Stimulated activated CD4-positive, alpha-beta T cell treated with anti-CD3 and anti-CD28 coated beads, Interleukin-2, amount 100 ng/mL, for 4 hours (primary cell): ENCODE data around the gene VPS35L.
"Not testable (repeated sequence)": the region's sequence is repeated elsewhere in the genome, so short reads cannot be mapped to it uniquely, and the experiment has no call there.

ENCODE experiments used
- DNase-seq: peaks from one replicate; pipeline ENCODE4 v3.0.0-alpha.2; 2020; ENCODE audit warnings: low read depth

The VPS35L gene

DNA sequence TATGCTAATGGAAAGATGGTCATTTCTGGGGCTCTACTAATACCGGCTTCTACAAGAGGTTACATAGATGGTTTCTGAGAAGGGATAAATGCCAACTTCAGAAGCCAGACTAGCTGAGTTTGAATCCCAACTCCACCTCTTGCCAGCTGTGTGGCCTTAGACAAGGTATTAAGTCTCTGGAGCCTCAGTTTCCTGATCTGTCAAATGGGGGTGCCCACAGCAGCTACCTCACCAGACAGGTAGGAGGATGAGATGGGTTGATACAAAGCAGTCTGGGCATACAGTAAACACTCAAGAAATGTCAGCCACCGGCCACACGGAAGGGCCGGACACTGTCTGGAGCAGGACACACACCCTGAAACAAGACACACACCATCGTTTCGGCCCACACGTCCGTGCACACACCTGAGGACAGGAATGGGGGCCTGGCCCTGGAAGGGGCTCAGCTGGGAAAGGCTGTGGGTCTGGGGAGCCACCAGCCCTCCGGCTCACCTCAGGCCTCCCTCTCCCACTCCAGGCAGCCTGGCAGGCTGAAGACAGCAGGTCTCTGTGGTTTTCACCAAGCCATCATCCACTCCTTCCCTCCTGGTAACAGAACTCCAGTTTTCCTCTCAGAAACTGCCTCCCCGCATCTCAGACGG lies 157.0 kb downstream of the VPS35L start:
- no peak for DNase-seq

DNA sequence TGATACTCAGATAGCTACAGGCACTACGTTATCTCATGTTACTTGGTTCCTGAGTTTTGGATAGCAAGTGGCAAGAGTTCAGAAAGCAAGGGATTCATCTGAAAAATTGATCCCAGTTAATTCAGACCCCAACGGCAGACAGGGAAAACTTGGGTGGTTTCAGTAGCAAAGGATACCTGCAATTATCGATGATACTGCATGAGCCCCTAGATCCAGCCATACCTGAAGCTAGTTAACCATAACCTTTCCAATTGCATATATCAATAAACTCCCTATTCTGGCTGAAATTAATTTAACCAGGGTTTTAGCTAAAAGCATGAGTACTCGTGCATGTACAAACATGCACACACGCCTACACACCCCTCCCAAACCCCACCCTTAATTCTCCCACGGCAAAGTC lies 158.2 kb downstream of the VPS35L start:
- no peak for DNase-seq

DNA sequence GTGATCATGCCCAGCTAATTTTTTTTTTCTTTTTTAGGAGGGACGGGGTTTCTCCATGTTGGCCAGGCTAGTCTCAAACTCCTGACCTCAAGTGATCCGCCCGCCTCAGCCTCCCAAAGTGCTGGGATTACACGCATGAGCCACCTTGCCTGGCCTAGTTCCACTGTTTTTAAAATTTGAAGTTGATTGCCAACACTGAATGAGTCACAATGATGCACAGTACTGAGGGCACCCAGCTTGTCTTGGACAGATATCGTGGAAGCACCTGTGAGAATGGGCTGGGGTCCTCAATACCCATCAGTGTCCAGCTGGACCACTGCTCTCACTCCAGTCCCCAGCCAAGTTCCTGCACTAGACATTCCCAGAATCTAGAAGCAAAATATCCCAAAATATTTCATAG lies 160.1 kb downstream of the VPS35L start:
- no peak for DNase-seq

DNA sequence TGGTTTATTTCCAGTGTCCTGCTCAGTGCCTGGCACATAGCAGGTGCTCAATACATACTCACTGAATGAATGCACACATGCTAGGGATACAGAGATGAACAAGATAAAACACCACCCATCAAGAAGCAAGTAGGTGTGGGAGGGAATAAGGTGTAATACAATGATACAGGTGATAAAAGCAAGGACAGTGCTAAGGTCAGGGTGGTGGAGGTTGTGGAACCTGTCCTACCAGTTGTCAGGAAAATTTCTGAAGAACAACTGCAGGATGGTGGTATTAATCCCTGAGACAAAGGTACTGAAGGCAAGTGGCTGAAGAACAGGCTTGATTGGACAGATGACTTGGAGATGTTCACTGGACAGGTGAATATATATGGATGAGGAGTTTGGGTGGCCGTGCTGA lies 160.7 kb downstream of the VPS35L start:
- DNase-seq = no peak

DNA sequence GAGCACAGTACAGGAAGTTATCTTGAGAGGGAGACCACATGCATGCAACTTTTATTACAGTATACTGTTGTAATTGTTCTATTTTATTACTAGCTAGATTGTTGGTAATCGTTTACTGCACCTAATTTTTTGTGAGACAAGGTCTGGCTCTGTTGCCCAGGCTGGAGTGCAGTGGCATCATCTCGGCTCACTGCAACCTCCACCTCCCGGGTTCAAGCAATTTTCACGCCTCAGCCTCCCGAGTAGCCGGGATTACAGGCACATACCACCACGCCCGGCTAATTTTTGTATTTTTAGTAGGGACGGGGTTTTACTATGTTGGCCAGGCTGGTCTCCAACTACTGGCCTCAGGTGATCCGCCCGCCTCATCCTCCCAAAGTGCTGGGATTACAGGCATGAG lies 161.2 kb downstream of the VPS35L start:
- DNase-seq = not testable (repeated sequence)

DNA sequence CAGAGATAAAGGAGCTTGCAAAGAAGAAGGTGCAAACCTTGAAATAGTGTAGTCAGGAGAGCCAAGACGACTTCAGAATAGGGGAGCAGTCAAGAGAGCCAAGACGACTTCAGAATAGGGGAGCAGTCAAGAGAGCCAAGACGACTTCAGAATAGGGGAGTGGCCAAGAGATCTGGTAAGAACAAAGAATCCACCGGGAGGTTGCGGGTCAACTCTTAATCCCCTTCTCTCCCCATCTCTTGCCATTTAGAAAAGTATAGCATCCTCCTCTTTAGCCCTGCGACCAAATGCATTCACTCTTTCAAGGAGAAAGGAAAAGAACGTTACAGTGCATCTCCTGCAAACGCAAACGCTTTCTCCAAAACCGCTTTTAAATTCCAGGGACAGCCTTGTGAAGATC lies 161.8 kb downstream of the VPS35L start:
- DNase-seq = no peak

DNA sequence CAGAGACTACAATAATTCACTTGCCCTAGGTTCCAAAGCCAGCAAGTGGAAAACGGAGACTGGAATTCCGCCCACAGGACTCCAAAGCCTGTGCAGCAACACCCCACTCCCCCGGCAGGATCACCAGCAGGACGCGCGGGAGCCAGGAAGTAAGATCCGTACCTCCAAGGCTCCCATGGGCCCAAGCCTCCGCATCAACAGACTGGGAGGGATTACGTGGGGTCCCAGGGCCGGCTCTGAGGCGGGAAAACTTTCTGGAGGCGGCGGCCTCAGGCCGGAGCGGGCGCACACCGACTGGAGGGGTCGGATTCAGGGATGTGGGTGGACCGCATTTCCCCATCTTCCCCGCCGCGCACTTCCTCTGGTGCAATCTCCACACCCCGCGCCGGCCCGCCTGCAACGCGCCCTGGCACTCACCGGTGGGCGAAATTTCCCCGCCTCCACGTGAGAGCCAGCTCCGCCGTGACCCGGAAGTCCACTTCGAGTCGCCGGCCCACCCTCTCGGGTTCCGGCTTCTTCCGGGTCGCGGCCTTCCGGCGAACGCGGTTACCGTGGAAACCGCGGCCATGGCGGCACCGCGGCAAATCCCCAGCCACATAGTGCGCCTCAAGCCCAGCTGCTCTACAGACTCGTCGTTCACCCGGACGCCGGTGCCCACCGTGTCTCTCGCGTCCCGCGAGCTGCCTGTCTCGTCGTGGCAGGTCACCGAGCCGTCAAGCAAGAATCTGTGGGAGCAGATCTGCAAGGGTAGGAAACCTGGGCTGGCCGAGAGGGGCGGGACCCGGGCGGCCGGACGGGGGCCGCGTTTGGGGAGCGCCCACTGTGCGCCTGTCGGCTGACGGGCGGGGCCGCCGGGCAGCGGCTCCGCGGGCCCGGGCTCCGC lies 162.5 kb downstream of the VPS35L start, which contains the start of the genes IQCK and KNOP1:
TSS of gene IQCK (plus strand) at position 531 of the 883 bp plus-strand sequence. CDS start at position 567, 36 bp downstream.
TSS of gene KNOP1 (minus strand) at position 487 of the 883 bp plus-strand sequence. CDS start 3,192 bp downstream, outside the sequence.
- DNase-seq = peak; percentile 88

DNA sequence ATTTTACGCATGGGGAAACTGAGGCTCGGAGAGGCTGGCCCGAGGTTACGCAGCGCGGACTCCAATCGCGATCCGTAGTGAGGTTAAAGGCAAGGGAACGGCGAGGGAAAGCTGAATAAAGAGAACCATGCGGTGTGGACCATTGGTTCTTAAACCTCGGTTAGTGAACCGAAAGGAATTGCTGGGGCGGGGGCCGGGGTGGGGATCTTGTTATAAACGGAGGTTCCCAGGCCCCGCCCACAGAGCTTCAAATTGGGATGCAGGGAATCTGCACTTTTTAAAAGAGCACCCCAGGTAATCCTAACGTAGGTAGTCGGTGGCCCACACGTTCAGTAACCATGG lies 163.1 kb downstream of the VPS35L start:
- no peak for DNase-seq

DNA sequence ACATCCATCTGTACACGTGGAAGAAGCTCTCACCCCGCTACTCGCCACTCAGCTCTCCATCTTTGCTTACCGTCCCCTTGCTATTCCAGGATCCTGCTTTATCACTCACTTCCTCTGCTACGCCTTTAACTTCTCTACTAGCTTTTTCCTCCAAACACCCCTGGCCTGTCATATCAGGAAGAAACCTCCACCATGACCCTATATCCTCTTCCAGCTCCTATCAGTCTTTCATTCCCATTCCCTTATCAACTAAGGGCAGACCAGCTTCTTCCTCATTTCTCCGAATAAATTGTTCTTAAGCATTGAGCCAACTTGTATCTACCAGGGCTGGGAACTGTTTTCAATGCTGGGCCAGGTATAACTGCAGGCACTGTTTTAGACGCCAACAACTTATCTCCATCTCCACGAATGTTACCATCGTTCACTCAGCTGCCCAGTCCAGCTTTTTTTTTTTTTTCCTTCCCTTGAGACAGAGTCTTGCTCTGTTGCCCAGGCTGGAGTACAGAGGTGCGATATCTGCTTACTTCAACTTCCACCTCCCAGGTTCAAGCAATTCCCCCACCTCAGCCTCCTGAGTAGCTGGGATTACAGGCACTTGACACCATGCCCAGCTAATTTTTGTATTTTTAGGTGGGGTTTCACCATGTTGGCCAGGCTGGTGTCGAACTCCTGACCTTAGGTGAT lies 166.9 kb downstream of the VPS35L start:
- DNase-seq = no peak

DNA sequence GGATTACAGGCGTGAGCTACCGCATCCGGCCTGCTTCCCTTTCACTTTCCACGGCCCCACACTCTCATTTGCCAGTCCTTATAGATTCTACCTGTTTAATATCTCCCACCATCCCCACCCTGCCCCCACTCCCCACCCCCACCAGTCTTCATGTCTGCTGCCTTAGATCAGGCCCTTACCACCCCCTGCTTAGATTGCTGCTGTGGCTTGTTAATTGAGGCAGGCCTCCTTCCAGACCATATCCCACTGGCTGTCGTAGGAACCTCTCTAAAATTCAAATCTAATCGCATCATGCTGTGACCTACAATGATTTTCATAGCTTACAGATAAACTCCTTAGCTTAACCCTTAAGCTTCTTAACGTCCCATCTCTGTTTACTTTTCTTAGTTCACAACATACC lies 167.5 kb downstream of the VPS35L start:
- DNase-seq = no peak

DNA sequence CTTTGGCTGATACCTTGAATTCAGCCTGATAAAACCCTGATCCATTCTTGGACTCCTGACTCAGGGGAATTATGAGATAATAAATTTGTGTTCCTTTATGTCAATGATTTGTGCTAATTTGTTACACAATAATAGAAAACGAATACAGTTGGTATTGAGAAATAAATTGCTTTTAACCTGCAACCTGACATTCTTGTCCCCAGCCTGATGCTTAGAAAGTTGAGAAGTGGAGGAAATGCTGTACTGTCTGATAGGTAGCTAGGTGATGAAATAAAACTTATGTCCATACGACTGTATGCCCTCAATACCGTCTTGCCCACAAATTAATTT lies 173.1 kb downstream of the VPS35L start:
- no peak for DNase-seq

DNA sequence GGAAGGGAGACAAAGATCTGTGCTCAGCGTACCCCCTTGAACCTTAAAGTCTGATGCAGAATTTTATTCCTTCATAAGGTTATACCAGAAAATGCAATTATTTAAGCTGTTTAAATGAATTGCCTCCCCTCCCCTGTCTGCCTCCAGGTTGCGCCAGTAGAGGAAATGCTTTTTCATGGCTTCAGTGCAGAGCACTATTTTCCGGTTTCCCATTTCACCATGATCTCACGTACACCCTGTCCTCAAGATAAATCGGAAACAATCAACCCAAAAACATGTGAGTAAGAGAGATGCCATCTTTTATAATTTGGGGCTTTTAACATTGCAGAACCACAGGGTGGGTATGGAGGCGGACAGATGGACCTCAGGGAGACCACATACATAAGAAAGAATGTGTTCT lies 178.0 kb downstream of the VPS35L start:
- DNase-seq = no peak

DNA sequence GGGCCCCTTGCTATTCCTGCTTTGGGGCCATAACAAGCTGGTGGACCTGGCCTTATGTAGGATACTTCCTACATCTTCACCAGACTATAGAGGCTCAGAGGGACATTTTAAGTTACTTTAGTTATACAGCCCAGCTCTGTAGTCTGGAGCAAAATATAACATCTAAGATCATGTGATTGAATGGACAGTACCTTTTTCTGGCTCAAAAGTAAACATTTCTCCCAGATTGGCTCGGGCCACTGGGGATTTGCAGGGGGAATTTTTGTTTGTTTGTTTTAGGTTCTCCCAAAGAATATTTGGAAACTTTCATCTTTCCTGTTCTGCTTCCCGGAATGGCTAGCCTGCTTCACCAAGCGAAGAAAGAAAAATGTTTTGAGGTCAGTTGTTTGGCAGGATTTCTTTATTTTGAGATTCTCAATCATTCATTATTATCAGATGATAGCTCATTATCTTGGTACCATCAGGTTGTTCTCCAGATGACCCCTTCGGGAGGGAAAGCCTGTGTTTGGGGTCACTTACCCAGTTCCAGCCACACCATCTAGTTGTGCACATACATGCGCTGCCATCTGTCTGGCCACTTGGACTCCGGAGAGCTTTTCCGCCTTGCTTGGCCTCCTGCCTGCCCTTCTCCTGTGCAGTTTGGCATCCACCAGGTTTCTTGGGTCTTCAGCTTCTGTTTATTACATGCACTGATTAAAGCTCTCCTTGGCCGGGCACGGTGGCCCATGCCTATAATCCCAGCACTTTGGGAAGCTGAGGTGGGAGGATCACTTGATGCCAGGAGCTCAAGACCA lies 179.8 kb downstream of the VPS35L start:
- DNase-seq = no peak

DNA sequence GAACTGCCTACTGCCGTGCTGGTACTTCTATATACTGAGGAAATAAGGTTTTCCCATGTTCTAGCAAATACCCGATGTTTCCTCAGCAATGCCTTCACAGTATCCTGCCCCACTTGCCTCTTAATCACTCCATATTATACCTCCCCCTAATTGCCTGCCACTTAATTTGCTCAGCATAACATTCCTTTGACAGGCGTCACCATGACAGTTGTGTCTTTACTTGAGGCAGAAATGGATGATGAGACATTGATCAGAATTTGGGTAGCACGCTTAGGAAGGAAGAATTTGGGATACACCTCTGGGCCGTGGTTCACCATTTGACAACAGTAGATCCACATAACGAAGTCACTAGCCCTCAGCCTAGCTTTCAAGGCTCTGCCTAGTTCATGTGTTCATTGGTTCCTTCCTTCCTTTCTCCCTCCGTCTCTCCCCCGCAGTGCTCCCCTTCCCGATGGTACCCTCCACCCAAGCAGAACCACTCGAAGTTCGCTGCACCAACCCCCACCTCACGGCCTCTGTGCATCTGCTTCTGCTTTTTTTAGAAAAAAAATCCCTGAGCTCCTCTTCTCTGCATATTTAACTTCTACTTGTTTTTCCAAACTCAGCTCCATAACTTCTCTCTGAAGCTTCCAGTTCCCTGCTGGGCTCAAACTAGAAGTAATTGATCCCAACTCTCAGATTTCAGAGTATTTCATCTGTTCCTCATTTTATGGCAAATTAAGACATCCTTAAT lies 182.0 kb downstream of the VPS35L start:
- no peak for DNase-seq

DNA sequence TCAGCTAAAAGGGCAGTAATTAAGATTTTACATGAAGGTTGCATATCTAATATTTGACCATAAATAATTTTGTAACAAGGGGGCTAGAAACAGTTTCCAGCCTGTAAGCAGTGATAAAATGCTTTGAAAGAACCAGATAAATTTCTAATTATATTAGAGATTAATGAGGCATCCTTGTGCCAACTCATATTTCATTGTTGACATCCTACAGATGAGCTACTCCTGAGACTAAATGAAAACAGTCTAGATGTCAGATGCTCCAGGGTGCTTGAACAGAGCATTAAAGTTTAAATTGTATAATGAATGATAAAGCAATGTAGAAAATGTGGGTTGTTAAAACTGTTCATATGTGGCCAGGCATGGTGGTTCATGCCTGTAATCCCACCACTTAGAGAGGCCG lies 185.9 kb downstream of the VPS35L start:
- DNase-seq = no peak

DNA sequence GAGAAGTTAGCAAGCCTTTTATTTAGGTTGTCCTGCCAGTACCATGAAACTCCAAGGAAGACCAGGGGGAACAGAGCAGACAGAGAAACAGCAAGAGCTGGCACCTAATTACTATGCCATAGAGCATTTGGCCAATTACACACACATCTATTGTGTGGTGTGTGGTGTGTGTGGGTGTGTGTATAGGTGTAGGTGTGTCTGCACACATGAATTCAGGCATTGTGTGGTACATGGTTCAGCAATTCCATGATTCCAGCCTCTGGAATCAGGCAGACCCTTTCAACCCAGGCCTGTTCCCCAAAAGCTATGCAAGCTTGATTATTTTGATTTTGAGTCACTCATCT lies 188.3 kb downstream of the VPS35L start:
- DNase-seq = no peak

DNA sequence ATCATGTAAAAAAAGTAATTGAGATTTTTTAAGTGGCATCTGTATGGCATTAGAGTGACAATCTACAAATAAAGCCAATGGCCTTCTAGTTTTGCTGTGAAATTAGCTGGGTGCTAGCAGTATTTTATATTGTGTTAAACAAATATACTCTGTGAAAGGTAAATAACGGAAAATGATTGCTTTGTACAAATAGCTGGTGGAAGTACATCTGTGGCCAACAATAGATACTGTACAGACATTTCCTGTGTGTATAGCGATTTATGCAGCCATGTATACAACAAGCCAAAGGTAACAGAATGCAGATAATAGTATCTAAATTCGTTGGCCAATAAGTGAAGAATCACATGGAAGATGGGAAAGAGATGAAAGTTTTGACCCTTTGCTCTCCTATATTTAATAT lies 189.2 kb downstream of the VPS35L start:
- DNase-seq = no peak

DNA sequence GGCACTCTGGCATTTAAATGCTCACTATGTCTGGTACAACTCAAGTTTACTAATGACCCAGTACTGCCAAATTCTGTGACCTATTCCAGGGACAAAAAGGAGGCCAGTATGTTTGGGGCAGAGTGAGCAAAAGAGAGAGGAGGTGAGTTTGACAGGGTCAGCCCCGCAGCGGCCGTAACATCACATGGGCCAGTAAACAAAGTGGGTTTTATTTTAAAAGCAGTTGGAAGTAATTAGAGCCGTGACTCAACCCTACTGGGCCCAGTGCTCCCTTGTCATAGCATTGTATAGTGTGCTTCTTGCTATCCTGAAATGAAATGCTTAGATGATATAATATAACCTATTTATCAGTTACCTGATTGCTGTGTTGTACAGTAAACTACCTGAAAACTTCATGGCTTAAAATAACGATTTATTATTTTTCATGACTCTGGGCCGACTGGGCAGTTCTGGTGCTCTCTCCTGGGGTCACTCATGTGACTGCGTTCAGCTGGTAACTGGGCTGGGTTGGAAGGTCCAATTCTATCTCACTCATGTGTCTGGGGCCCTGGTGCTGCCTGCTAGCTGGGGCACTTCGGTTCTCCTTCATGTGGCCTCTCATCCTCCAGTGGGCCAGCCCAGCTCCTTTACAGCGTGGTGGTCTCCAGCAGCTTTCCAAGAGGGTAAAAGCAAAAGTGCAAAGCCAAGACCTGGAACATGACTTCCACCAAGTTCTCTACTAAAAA lies 189.9 kb downstream of the VPS35L start:
- no peak for DNase-seq

DNA sequence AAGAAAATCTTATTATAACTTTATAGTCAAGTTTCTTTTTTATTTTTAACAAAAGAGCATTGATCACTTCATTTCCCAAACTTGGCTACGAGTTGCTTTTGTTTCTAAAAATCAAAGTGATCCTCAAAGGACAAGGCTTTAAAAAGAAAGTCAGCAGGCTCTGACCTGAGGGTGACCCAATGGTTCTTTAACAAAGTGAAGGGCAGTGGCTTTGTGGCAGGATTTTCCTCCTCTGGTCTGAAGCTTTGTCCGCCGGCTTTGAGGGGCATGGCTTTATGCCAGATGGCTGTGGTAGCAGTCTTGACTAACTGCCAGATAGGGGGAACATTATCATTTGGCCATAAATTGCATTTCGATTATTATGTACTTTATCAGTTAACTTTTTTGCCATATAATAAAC lies 191.1 kb downstream of the VPS35L start:
- DNase-seq = no peak

DNA sequence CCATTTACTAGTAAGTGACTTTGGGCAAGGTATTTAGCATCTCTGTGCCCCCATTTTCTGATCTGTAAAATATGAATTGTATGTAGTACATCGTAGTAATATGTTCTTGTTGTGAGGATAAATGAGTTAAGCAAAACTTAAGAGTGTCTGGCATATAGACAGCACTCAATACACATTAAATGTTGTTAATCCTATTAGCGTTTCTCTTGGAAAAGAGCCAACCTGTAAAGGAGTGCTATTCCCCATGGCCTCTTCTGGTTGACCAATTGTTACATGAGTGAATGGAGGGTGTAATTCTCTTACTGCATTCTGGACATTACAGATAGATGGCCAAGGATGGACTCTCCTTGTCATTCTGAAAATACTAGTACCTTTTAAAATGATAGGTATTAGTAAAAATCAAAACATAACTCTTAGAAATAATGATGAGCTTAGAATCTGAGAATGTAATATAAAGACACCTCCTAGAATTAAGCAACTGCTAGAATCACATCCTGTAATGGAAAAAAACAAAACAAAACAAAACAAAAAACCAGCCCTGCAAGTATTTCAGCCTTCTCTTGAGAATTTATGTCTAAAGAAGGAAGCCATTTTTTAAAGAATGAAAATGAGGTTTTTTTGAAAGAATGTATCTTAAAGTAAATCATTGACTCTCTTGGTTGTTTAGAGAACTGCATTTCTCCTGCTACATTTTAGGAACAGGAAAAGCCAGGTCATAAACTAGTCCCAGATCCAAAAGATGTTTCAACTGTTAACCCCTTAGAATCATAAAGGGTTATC lies 193.1 kb downstream of the VPS35L start:
- no peak for DNase-seq
